Measurements from ENCODE around the gene LMTK2. TPM values are rescaled to one million over a fixed set of nuclear protein-coding genes. Genes with fewer than 3 reads are reported as not detected.

The LMTK2 gene
- total and polyA plus RNA-seq, 8 donors: 13.4 to 28.2 (median 16.6) TPM

DNA sequence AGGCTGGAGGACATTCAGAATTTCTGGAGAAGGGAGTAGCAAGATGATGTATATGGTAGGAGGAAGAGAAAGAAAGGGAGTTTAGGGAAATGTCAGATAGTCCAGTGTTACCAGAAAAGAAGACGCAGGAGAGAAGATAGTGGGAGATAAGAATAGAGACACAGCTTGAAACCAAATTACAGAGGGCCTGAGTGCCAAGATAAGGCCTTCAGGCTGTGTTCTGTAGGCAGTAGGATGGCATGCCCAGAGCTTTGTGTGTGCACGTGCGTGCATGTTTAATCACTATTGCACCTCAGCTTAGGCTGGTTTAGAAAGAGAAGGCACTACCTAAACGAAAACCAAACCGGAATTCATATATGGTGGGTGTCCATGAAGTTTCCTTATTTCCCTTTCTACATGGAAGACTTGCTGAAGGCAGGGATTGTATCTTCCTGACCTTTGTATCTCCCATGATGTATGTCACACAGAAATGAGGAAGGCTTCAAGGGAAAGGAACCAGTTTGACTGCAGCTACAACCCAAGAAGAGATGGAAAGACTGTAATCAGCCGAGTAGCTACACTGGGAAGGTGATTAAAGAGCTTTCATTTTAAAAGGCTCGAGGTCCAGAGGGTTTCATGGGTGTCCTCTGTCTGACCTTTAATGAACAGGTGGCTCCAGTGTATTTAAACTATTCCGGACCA lies 68.7 kb downstream of the LMTK2 start:
- Histone ChIP-seq H3K4me3 (no peak overlapping the region), H3K27ac (no peak overlapping the region), H3K4me1 (peaks cover 4 to 13% of the 10 kb centered on the region in 2 donors), H3K9me3 (no peaks in the 10 kb centered on the region), H3K27me3 (no peaks in the 10 kb centered on the region), H3K36me3 (peaks cover 0 to 31% of the 10 kb centered on the region in 2 donors)
- intact Hi-C loops (cut with DNase I): no loop called here
- ATAC-seq: no peak
- TF ChIP-seq, protein P1, sequence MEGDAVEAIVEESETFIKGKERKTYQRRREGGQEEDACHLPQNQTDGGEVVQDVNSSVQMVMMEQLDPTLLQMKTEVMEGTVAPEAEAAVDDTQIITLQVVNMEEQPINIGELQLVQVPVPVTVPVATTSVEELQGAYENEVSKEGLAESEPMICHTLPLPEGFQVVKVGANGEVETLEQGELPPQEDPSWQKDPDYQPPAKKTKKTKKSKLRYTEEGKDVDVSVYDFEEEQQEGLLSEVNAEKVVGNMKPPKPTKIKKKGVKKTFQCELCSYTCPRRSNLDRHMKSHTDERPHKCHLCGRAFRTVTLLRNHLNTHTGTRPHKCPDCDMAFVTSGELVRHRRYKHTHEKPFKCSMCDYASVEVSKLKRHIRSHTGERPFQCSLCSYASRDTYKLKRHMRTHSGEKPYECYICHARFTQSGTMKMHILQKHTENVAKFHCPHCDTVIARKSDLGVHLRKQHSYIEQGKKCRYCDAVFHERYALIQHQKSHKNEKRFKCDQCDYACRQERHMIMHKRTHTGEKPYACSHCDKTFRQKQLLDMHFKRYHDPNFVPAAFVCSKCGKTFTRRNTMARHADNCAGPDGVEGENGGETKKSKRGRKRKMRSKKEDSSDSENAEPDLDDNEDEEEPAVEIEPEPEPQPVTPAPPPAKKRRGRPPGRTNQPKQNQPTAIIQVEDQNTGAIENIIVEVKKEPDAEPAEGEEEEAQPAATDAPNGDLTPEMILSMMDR (IDR thresholded peaks at IDR 0.05): no peak
- no peak for DNase-seq

DNA sequence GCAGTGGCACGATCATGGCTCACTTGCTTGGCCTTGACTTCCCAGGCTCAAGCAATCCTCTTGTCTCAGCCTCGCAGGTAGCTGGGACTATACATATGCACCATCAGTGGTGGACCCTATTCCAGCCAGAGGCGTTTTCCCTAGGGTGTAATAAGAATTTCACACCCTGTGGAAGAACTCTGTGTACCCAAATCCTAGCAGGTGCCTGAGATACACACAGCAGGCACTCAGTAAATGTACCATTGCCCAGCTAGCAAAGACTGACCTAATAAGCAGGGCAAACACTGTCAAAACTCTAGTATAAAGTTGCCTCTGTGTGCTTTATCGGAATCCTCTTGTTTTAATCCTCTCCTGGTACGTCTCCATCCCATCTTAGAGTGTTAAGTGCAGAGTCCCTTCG lies 70.9 kb downstream of the LMTK2 start:
- DNase-seq (no peak), ATAC-seq (peak; percentile 15)
- Histone ChIP-seq H3K9me3 (no peaks in the 10 kb centered on the region), H3K27me3 (no peaks in the 10 kb centered on the region), H3K27ac (peak overlapping the region in 1 of 2 donors; percentile 45), H3K4me1 (peaks cover 4 to 13% of the 10 kb centered on the region in 2 donors), H3K36me3 (peaks cover 0 to 14% of the 10 kb centered on the region in 2 donors), H3K4me3 (no peak overlapping the region)
- TF ChIP-seq, protein P1 (IDR thresholded peaks at IDR 0.05): no peak
- intact Hi-C loops (cut with DNase I): no loop called here

DNA sequence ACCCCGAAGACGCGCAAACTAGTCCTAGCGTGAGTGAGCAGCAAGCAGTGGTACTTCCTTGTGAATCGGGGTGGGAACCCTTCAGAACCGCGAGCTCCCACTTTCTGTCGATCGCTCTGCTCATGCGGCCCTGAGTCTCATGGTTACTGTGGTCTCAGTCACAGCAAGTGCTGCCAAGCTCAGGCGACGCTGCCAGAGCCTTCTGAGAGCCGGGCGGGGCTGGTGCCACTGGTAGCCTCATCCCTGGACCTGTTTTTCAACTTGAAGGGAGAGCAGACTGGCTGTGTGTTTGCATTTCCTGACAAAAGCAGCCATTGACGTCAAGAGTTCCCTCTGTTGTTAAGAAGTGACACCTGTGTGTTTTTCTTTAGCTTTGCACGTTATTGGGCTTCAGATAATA lies 71.7 kb downstream of the LMTK2 start:
- Histone ChIP-seq H3K9me3 (no peaks in the 10 kb centered on the region), H3K4me3 (no peak overlapping the region), H3K4me1 (peaks cover 4 to 8% of the 10 kb centered on the region in 2 donors), H3K36me3 (peaks cover 0 to 8% of the 10 kb centered on the region in 2 donors), H3K27me3 (no peaks in the 10 kb centered on the region), H3K27ac (peak overlapping the region; percentile 45 to 51)
- intact Hi-C loops (cut with DNase I): no loop called here
- DNase-seq (peak; percentile 31 to 89 (median 84)), ATAC-seq (peak; percentile 95)
- TF ChIP-seq, protein P1 (IDR thresholded peaks at IDR 0.05): no peak

DNA sequence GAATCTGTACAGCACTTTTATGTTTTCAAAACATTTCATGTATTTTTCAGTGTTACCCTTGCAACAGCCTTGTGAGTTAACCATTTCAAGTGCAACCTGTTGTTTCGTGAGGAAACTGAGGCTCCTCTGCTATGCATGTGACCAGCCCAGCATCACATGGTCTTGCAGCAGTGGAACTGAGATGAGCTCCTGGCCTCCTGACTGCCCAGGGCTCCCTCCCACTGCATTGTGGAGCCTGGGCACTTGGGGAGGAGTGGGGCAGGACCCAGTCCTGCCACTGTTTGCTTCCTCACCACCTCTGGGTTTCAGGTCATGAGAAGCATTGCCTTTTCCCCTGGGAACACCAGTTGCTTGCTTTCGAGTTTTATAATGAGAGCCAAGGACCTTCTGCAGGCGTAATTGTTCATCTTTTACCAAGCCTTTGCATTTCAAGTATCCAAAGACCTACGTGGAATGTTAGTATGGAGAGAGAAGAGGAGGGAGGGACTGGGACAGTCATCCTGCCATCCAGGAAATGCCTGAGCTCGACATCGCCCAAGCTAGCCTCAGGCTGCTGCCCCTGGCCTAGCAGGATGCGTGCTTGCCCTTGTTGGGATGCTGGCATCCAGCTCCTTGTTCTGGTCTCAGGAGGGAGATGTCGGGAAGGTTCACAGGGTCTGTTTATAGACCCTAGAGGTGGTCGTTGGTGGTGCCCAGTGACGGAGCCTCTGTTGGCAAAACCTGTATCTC lies 72.3 kb downstream of the LMTK2 start:
- TF ChIP-seq, protein P1 (IDR thresholded peaks at IDR 0.05): no peak

DNA sequence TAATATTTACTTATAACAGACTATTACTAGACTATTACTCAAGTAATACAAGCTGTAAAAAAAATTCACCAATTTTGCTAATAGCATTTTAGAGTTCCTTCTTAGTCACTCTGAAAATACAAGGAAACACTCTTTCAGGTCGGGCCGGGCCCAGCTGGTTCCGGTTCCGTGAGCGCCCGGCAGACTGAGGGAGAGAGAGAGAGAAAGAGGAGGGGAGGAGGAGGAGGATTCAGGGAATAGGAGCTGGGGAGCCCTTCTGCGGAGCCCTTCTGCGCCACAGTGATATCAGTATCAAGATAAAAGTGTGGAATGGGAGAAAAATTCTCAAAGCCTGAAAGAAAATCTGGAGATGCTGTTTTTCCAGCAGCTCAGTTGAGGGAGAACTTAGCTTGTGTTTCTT lies 74.1 kb downstream of the LMTK2 start:
- Histone ChIP-seq H3K27ac (no peak overlapping the region), H3K36me3 (no peaks in the 10 kb centered on the region), H3K9me3 (no peaks in the 10 kb centered on the region), H3K4me3 (no peak overlapping the region), H3K27me3 (no peaks in the 10 kb centered on the region), H3K4me1 (peaks cover 4% of the 10 kb centered on the region in 2 donors)
- intact Hi-C loops (cut with DNase I): no loop called here
- ATAC-seq: no peak
- no peak for DNase-seq
- TF ChIP-seq, protein P1 (IDR thresholded peaks at IDR 0.05): no peak

More for the DNA sequence above, 72.3 kb downstream of the LMTK2 start:
- ATAC-seq (peak; percentile 26), DNase-seq (no peak)
- Histone ChIP-seq H3K27me3 (no peaks in the 10 kb centered on the region), H3K4me3 (no peak overlapping the region), H3K27ac (peak overlapping the region; percentile 45 to 51), H3K9me3 (no peaks in the 10 kb centered on the region), H3K4me1 (peaks cover 4 to 7% of the 10 kb centered on the region in 2 donors), H3K36me3 (peaks cover 0 to 8% of the 10 kb centered on the region in 2 donors)
- intact Hi-C loops (cut with DNase I): no loop called here

All from left lung (tissue), 10 donors.